Smooth muscle cell (in vitro differentiated cells): ENCODE measurements around the gene CCDC117. TPM values are rescaled to one million over a fixed set of nuclear protein-coding genes. Genes with fewer than 3 reads are reported as not detected.
"Not testable (repeated sequence)": the region's sequence is repeated elsewhere in the genome, so short reads cannot be mapped to it uniquely, and the experiment has no call there.

Experiments used
- DNase-seq: peaks from one replicate; lab custom pipeline; 2025; ENCODE audit not compliant: unreplicated experiment; lab: John Stamatoyannopoulos, UW
- H2AFZ ChIP-seq: fragments of 200-600 bp; sonication (generic); 2 replicates; pipeline ENCODE4 v1.6.0; 2016; ENCODE audit warnings: antibody characterized with exemption, low read depth, mild to moderate bottlenecking
- H3F3A ChIP-seq: fragments of 200-600 bp; sonication (generic); 2 replicates; pipeline ENCODE4 v1.6.0; 2017; ENCODE audit warnings: antibody characterized with exemption, low read depth
- H3K27ac ChIP-seq: fragments of 200-600 bp; sonication (generic); 2 replicates; pipeline ENCODE4 v1.5.1; 2016; ENCODE audit warnings: low read depth, mild to moderate bottlenecking
- H3K27me3 ChIP-seq: fragments of 200-600 bp; sonication (generic); 2 replicates; pipeline ENCODE4 v1.6.1; 2016; ENCODE audit warnings: low read depth, mild to moderate bottlenecking
- H3K36me3 ChIP-seq: fragments of 200-600 bp; sonication (generic); 2 replicates; pipeline ENCODE4 v1.5.1; 2016; ENCODE audit warnings: low read depth
- H3K4me1 ChIP-seq: fragments of 200-600 bp; sonication (generic); 2 replicates; pipeline ENCODE4 v1.5.1; 2016; ENCODE audit warnings: low read depth
- H3K4me2 ChIP-seq: fragments of 200-600 bp; sonication (generic); 2 replicates; pipeline ENCODE4 v1.6.0; 2016; ENCODE audit warnings: mild to moderate bottlenecking
- H3K4me3 ChIP-seq: fragments of 200-600 bp; sonication (generic); 2 replicates; pipeline ENCODE4 v1.5.1; 2016; ENCODE audit warnings: mild to moderate bottlenecking
- H3K79me2 ChIP-seq: fragments of 200-600 bp; sonication (generic); 2 replicates; pipeline ENCODE4 v1.6.0; 2016; ENCODE audit warnings: low read depth, mild to moderate bottlenecking
- H3K9ac ChIP-seq: fragments of 200-600 bp; sonication (generic); 2 replicates; pipeline ENCODE4 v1.6.0; 2016; ENCODE audit warnings: low read depth
- H3K9me3 ChIP-seq: fragments of 200-600 bp; sonication (generic); replicated peaks from 2 replicates; pipeline ENCODE4 v1.5.1; 2016; ENCODE audit warnings: low read depth
- H4K20me1 ChIP-seq: fragments of 200-600 bp; sonication (generic); 2 replicates; pipeline ENCODE4 v1.6.0; 2016; ENCODE audit warnings: low read depth
- CTCF ChIP-seq: fragments of 200-600 bp; sonication (generic); IDR thresholded peaks from 2 replicates; pipeline ENCODE4 v1.5.1; 2017; ENCODE audit warnings: borderline replicate concordance, mild to moderate bottlenecking, antibody characterized with exemption; ENCODE audit not compliant: insufficient read depth, poor library complexity, severe bottlenecking
- WGBS: methylation state at CpG from one replicate; pipeline ENCODE4 v1.1.7; 2016; ENCODE audit warnings: low lambda C conversion rate; 5-methylcytosine and 5-hydroxymethylcytosine counted together
- polyA plus RNA-seq: library from polyadenylated mRNA; unstranded; fragments of >200 nt; fragmentation: Nextera tagmentation; extraction: Ambion mirVana; gene quantifications from 2 replicates; pipeline ENCODE4 v1.2.1, GENCODE V29; 2016
- total RNA-seq: library from RNA; depleted of rRNA; stranded (reverse); fragments of >200 nt; gene quantifications from 2 replicates; pipeline ENCODE4 v1.2.3, GENCODE V29; 2014

CCDC117 gene
- total and polyA plus RNA-seq, 2 experiments from 2014 or later = 17.3 to 30.8 TPM

DNA sequence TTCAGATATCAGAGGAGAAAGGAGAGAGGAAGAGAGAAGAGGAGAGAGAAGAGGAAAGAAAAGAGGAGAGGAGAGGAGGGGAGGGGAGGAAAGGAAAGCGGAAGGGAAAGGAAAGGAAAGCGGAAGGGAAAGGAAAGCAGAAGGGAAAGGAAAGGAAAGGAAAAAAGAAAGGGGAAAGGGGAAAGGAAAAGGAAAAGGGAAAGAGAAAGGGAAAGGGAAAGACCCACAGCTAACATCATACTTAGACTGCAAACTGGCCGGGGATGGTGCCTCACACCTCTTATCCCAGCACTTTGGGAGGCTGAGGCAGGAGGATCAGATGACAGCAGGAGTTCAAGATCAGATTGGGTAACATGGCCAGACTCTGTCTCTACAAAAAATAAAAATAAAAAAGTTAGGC lies 42.3 kb upstream of the CCDC117 start:
- H4K20me1 ChIP-seq = no peaks in the 10 kb centered on the region
- no peak overlapping the region for H3K9ac ChIP-seq
- H3K4me2 ChIP-seq = no peak overlapping the region
- no peak for DNase-seq
- H3F3A ChIP-seq = no peaks in the 10 kb centered on the region
- no peaks in the 10 kb centered on the region for H3K79me2 ChIP-seq
- H2AFZ ChIP-seq = no peak overlapping the region
- H3K27ac ChIP-seq = no peak overlapping the region
- TF ChIP-seq CTCF = no peak
- no peaks in the 10 kb centered on the region for H3K36me3 ChIP-seq
- no peaks in the 10 kb centered on the region for H3K27me3 ChIP-seq
- H3K4me3 ChIP-seq = no peak overlapping the region
- H3K9me3 ChIP-seq = no peaks in the 10 kb centered on the region
- 52% methylated on average over 3 of the region's 3 CpGs for WGBS
- H3K4me1 ChIP-seq = no peaks in the 10 kb centered on the region

DNA sequence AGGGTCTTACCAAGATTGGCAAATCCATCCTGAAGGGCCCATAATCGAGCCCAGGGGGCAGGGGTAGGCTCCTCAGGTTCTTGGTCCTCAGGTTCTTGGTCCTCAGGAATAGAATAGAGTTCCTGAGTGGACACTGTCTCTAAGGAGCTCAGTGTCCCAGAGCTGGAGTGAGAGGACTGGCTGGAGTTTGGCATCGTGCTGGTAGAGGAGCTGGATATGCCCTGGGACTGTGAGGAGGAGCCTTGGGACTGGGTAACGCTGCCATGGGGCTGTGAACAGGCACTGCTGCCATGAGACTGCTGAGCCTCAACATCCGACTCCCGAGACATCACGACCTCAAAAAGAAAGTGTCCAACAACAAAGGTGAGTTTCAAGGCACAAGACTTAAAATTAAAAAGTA lies 38.1 kb upstream of the CCDC117 start:
- Histone ChIP-seq H3K4me1 (no peaks in the 10 kb centered on the region), H3K9me3 (no peaks in the 10 kb centered on the region), H4K20me1 (no peaks in the 10 kb centered on the region), H2AFZ (no peak overlapping the region), H3K36me3 (no peaks in the 10 kb centered on the region), H3F3A (no peaks in the 10 kb centered on the region), H3K27me3 (no peaks in the 10 kb centered on the region), H3K27ac (no peak overlapping the region), H3K9ac (no peak overlapping the region), H3K4me3 (no peak overlapping the region), H3K4me2 (no peak overlapping the region), H3K79me2 (no peaks in the 10 kb centered on the region)
- 91% methylated on average over 6 of the region's 6 CpGs for WGBS
- no peak for TF ChIP-seq CTCF
- DNase-seq = no peak

DNA sequence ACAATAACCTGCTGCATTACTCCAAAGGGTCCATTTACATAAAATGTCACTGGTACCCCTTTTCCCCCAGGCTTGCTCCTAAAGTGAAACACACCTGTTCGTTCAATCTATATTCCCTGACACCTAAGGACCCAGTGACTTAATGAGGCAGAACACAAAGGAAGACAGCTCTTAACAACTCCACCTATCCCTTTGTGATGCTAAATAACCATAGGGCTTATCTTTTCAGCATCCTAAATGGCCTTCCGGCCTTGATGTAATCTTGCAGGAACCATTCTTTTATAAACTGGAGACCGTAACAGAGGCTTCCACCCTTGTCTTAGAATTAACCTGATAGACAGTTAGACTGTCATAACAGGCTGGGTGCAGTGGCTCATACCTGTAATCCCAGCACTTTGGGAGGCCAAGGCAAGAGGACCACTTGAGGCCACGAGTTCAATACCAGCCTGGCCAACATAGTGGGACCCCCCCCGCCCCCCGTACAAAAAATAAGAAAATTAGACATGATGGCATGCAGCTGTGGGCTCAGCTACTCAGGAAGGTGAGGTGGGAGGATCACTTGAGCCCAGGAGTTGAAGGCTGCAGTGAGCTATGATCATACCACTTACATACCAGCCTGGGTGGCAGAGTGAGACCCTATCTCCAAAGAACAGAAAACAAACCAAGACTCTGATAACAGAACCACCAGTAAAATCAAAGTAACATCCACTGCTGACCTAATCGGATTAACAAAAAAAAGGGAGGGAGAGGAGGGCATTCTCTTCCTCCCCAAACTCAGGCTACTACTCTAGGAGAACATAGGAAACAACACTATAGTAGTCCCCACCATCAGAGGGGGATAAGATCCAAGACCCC lies 36.0 kb upstream of the CCDC117 start:
- peaks cover 4% of the 10 kb centered on the region for H3K79me2 ChIP-seq
- H3K27ac ChIP-seq = no peak overlapping the region
- no peaks in the 10 kb centered on the region for H3K36me3 ChIP-seq
- WGBS = 60% methylated on average over 7 of the region's 7 CpGs
- no peak for DNase-seq
- H3K4me2 ChIP-seq = no peak overlapping the region
- H3F3A ChIP-seq = no peaks in the 10 kb centered on the region
- H2AFZ ChIP-seq = no peak overlapping the region
- H3K27me3 ChIP-seq = no peaks in the 10 kb centered on the region
- no peak for TF ChIP-seq CTCF
- H3K4me3 ChIP-seq = no peak overlapping the region
- no peaks in the 10 kb centered on the region for H4K20me1 ChIP-seq
- no peak overlapping the region for H3K9ac ChIP-seq
- H3K4me1 ChIP-seq = peaks cover 3% of the 10 kb centered on the region
- no peaks in the 10 kb centered on the region for H3K9me3 ChIP-seq

DNA sequence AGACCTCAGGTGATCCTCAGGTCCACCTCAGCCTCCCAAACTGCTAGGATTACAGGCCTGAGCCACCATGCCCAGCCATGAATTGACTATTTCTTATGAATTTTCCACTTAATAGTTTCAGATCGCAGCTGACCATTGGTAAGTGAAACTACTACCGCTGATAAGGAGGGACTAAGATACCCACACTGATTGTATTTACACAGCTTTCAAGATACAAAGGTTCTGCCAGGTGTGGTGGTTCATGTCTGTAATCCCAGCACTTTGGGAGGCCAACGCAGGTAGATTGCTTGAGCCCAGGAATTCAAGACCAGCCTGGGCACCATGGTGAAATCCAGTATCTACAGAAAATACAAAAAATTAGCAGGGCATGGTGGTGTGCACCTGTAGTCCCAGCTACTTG lies 34.8 kb upstream of the CCDC117 start:
- Histone ChIP-seq H3K9ac (no peak overlapping the region), H2AFZ (no peak overlapping the region), H3K27me3 (no peaks in the 10 kb centered on the region), H3K4me1 (peaks cover 3% of the 10 kb centered on the region), H3K27ac (no peak overlapping the region), H3F3A (no peaks in the 10 kb centered on the region), H3K79me2 (peaks cover 4% of the 10 kb centered on the region), H3K36me3 (no peaks in the 10 kb centered on the region), H3K4me2 (no peak overlapping the region), H4K20me1 (no peaks in the 10 kb centered on the region), H3K9me3 (no peaks in the 10 kb centered on the region), H3K4me3 (no peak overlapping the region)
- 99% methylated on average over 3 of the region's 3 CpGs for WGBS
- TF ChIP-seq CTCF = no peak
- DNase-seq = no peak

DNA sequence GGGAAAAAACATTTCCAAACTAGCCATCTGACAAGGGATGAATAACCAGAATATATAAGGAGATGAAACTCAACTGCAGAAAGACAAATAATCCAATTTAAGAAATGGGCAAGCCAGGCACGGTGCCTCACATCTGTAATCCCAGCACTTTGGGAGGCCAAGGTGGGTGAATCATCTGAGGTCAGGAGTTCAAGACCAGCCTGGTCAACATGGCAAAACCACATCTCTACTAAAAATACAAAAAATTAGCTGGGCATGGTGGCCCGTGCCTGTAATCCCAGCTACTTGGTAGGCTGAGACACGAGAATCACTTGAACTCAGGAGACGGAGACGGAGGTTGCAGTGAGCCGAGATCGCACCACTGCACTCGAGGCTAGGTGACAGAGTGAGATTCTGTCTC lies 33.6 kb upstream of the CCDC117 start:
- H3K27me3 ChIP-seq = not testable (repeated sequence)
- WGBS = 93% methylated on average over 8 of the region's 8 CpGs

More for the DNA sequence above, 33.6 kb upstream of the CCDC117 start:
- H4K20me1 ChIP-seq, DNase-seq, H3F3A ChIP-seq, H3K79me2 ChIP-seq, H2AFZ ChIP-seq, H3K4me1 ChIP-seq, H3K9me3 ChIP-seq, H3K27ac ChIP-seq, H3K4me3 ChIP-seq, H3K36me3 ChIP-seq, H3K4me2 ChIP-seq, H3K9ac ChIP-seq: not testable (repeated sequence)
